Stimulated activated effector memory CD8-positive, alpha-beta T cell treated with anti-CD3 and anti-CD28 coated beads, Interleukin-12 subunit alpha, Interleukin-12 subunit beta, amount 100 ng/mL, for 72 hours (primary cell): ENCODE measurements around the gene MOCS1.

ENCODE experiments used
- ATAC-seq: fragments of 150-1000 bp; cut with Tn5 transposase; 2 replicates; pipeline ENCODE4 v1.10.0; 2021
- DNase-seq, 2 donors: peaks; one replicate each; pipeline ENCODE4 v3.0.0; 2021 to 2022; ENCODE audit warnings: low spot score in 2 of 2
- H3K27ac Mint-ChIP-seq: one replicate; pipeline ENCODE4 v1.8.0; 2022; ENCODE audit warnings: mild to moderate bottlenecking, mixed read lengths
- H3K36me3 Mint-ChIP-seq: one replicate; pipeline ENCODE4 v1.8.0; 2022; ENCODE audit warnings: mild to moderate bottlenecking, mixed read lengths
- H3K4me1 Mint-ChIP-seq: one replicate; pipeline ENCODE4 v1.8.0; 2022; ENCODE audit warnings: mixed read lengths
- H3K4me3 Mint-ChIP-seq: one replicate; pipeline ENCODE4 v1.8.0; 2022; ENCODE audit warnings: mild to moderate bottlenecking, mixed read lengths
- H3K9me3 Mint-ChIP-seq: one replicate; pipeline ENCODE4 v1.8.0; 2022; ENCODE audit warnings: mixed read lengths

Gene MOCS1

GRCh38 chr6:39891353-39891752 lies 42.9 kb downstream of the MOCS1 start:
- ATAC-seq (no peak), DNase-seq (no peak)
- H3K27ac Mint-ChIP-seq = no peak overlapping the region
- H3K36me3 Mint-ChIP-seq = no peaks in the 10 kb centered on the region
- no peaks in the 10 kb centered on the region for H3K9me3 Mint-ChIP-seq
- H3K4me3 Mint-ChIP-seq = no peak overlapping the region
- H3K4me1 Mint-ChIP-seq = no peaks in the 10 kb centered on the region

- Mint-ChIP-seq H3K9me3 (no peaks in the 10 kb centered on the region), H3K27ac (no peak overlapping the region), H3K4me1 (no peaks in the 10 kb centered on the region), H3K36me3 (no peaks in the 10 kb centered on the region), H3K4me3 (no peak overlapping the region)
- DNase-seq (no peak), ATAC-seq (no peak)
Observed at GRCh38 chr6:39889229-39889628, 45.0 kb downstream of the MOCS1 start.

- no peak overlapping the region for H3K4me3 Mint-ChIP-seq
- DNase-seq = no peak
- ATAC-seq = no peak
- H3K27ac Mint-ChIP-seq = no peak overlapping the region
- H3K4me1 Mint-ChIP-seq = no peaks in the 10 kb centered on the region
- no peaks in the 10 kb centered on the region for H3K9me3 Mint-ChIP-seq
- H3K36me3 Mint-ChIP-seq = no peaks in the 10 kb centered on the region
Observed at GRCh38 chr6:39887692-39888450, 46.4 kb downstream of the MOCS1 start.

GRCh38 chr6:39886871-39887270 lies 47.4 kb downstream of the MOCS1 start:
- H3K36me3 Mint-ChIP-seq = no peaks in the 10 kb centered on the region
- H3K9me3 Mint-ChIP-seq = no peaks in the 10 kb centered on the region
- H3K4me3 Mint-ChIP-seq = no peak overlapping the region

GRCh38 chr6:39885691-39886090 lies 48.6 kb downstream of the MOCS1 start:
- H3K9me3 Mint-ChIP-seq = no peaks in the 10 kb centered on the region
- no peak for ATAC-seq
- no peaks in the 10 kb centered on the region for H3K36me3 Mint-ChIP-seq
- no peak overlapping the region for H3K4me3 Mint-ChIP-seq
- H3K27ac Mint-ChIP-seq = no peak overlapping the region
- no peaks in the 10 kb centered on the region for H3K4me1 Mint-ChIP-seq
- DNase-seq = no peak

More at GRCh38 chr6:39886871-39887270, 47.4 kb downstream of the MOCS1 start:
- no peak for ATAC-seq
- Mint-ChIP-seq H3K27ac (no peak overlapping the region), H3K4me1 (no peaks in the 10 kb centered on the region)
- DNase-seq = no peak

GRCh38 chr6:39884696-39885095 lies 49.6 kb downstream of the MOCS1 start:
- ATAC-seq (no peak), DNase-seq (no peak)
- Mint-ChIP-seq H3K4me3 (no peak overlapping the region), H3K27ac (no peak overlapping the region), H3K9me3 (no peaks in the 10 kb centered on the region), H3K4me1 (no peaks in the 10 kb centered on the region), H3K36me3 (no peaks in the 10 kb centered on the region)

- no peak for DNase-seq
- no peaks in the 10 kb centered on the region for H3K4me1 Mint-ChIP-seq
- no peak for ATAC-seq
- H3K27ac Mint-ChIP-seq = peak overlapping the region; percentile 41
- H3K9me3 Mint-ChIP-seq = no peaks in the 10 kb centered on the region
- no peaks in the 10 kb centered on the region for H3K36me3 Mint-ChIP-seq
- H3K4me3 Mint-ChIP-seq = no peak overlapping the region
Observed at GRCh38 chr6:39882531-39882899, 51.7 kb downstream of the MOCS1 start.

GRCh38 chr6:39881851-39882530 lies 52.3 kb downstream of the MOCS1 start:
- ATAC-seq = no peak
- Mint-ChIP-seq H3K27ac (peak overlapping the region; percentile 41), H3K4me1 (no peaks in the 10 kb centered on the region)

GRCh38 chr6:39880594-39880993 lies 53.7 kb downstream of the MOCS1 start:
- Mint-ChIP-seq H3K9me3 (no peaks in the 10 kb centered on the region), H3K4me3 (no peak overlapping the region), H3K36me3 (no peaks in the 10 kb centered on the region), H3K27ac (no peak overlapping the region), H3K4me1 (no peaks in the 10 kb centered on the region)
- ATAC-seq (no peak), DNase-seq (no peak)

More at GRCh38 chr6:39881851-39882530, 52.3 kb downstream of the MOCS1 start:
- H3K9me3 Mint-ChIP-seq = no peaks in the 10 kb centered on the region
- H3K36me3 Mint-ChIP-seq = no peaks in the 10 kb centered on the region
- H3K4me3 Mint-ChIP-seq = no peak overlapping the region
- DNase-seq = no peak

GRCh38 chr6:39879535-39879934 lies 54.7 kb downstream of the MOCS1 start:
- Mint-ChIP-seq H3K9me3 (no peaks in the 10 kb centered on the region), H3K4me3 (no peak overlapping the region)

GRCh38 chr6:39876826-39877225 lies 57.4 kb downstream of the MOCS1 start:
- no peak for ATAC-seq
- no peak overlapping the region for H3K27ac Mint-ChIP-seq

More at GRCh38 chr6:39879535-39879934, 54.7 kb downstream of the MOCS1 start:
- DNase-seq = no peak
- no peak for ATAC-seq
- Mint-ChIP-seq H3K4me1 (no peaks in the 10 kb centered on the region), H3K36me3 (no peaks in the 10 kb centered on the region), H3K27ac (no peak overlapping the region)

GRCh38 chr6:39876111-39876510 lies 58.2 kb downstream of the MOCS1 start:
- Mint-ChIP-seq H3K4me1 (no peaks in the 10 kb centered on the region), H3K36me3 (no peaks in the 10 kb centered on the region), H3K27ac (no peak overlapping the region), H3K9me3 (no peaks in the 10 kb centered on the region), H3K4me3 (no peak overlapping the region)
- no peak for DNase-seq
- ATAC-seq = no peak

More at GRCh38 chr6:39876826-39877225, 57.4 kb downstream of the MOCS1 start:
- Mint-ChIP-seq H3K4me1 (no peaks in the 10 kb centered on the region), H3K4me3 (no peak overlapping the region), H3K36me3 (no peaks in the 10 kb centered on the region), H3K9me3 (no peaks in the 10 kb centered on the region)
- no peak for DNase-seq

GRCh38 chr6:39873439-39873838 lies 60.8 kb downstream of the MOCS1 start:
- Mint-ChIP-seq H3K4me1 (no peaks in the 10 kb centered on the region), H3K9me3 (no peaks in the 10 kb centered on the region), H3K36me3 (no peaks in the 10 kb centered on the region), H3K4me3 (no peak overlapping the region), H3K27ac (no peak overlapping the region)
- ATAC-seq (no peak), DNase-seq (no peak)

GRCh38 chr6:39870950-39871349 lies 63.3 kb downstream of the MOCS1 start:
- Mint-ChIP-seq H3K4me1 (no peaks in the 10 kb centered on the region), H3K9me3 (no peaks in the 10 kb centered on the region), H3K36me3 (no peaks in the 10 kb centered on the region), H3K27ac (no peak overlapping the region), H3K4me3 (no peak overlapping the region)
- ATAC-seq (no peak), DNase-seq (no peak)

- Mint-ChIP-seq H3K9me3 (no peaks in the 10 kb centered on the region), H3K4me3 (no peak overlapping the region), H3K36me3 (no peaks in the 10 kb centered on the region), H3K4me1 (no peaks in the 10 kb centered on the region), H3K27ac (no peak overlapping the region)
- ATAC-seq = no peak
- no peak for DNase-seq
Observed at GRCh38 chr6:39867592-39867991, 66.7 kb downstream of the MOCS1 start.
